Upper lobe of left lung (tissue), 4 donors: ENCODE results near the gene ULBP1.

Experiments
- CTCF ChIP-seq, 6 experiments: fragments of 450-650 bp in 4 of 6; fragments of 200-600 bp in 2 of 6; sonication (generic) in 2 of 6; IDR thresholded peaks; one replicate each; pipeline ENCODE4 v1.5.1; 2016 to 2019; ENCODE audit warnings: antibody characterized with exemption in 6 of 6
- EP300 ChIP-seq, 4 donors: sonication (generic); formaldehyde crosslinking; IDR thresholded peaks; one replicate each; pipeline ENCODE4 v1.5.1; 2017; ENCODE audit warnings: antibody characterized with exemption in 4 of 4, control low read depth in 2 of 4
- POLR2A ChIP-seq, 4 donors: fragments of 450-650 bp; IDR thresholded peaks; one replicate each; pipeline ENCODE4 v1.5.1; 2016 to 2017; ENCODE audit warnings: antibody characterized with exemption in 4 of 4, mild to moderate bottlenecking in 2 of 4
- POLR2AphosphoS5 ChIP-seq, 2 donors: sonication (generic); formaldehyde crosslinking; IDR thresholded peaks; one replicate each; pipeline ENCODE4 v1.5.1; 2017; ENCODE audit warnings: antibody characterized with exemption in 2 of 2

- TF ChIP-seq CTCF (IDR thresholded peaks at IDR 0.05) (no peak), POLR2AphosphoS5 (IDR thresholded peaks at IDR 0.05) (no peak), POLR2A (IDR thresholded peaks at IDR 0.05) (no peak), EP300 (IDR thresholded peaks at IDR 0.05) (no peak)
Observed at GRCh38 chr6:149975400-149975799, 11.7 kb downstream of the ULBP1 start.
